Activated naive CD4-positive, alpha-beta T cell treated with anti-CD3 and anti-CD28 coated beads, Interleukin-2, amount 50 U/mL, for 72 hours (primary cell): Measurements from ENCODE around the gene DHX35. TPM values are rescaled to one million over a fixed set of nuclear protein-coding genes. Genes with fewer than 3 reads are reported as not detected.
"Not testable (repeated sequence)": the region's sequence is repeated elsewhere in the genome, so short reads cannot be mapped to it uniquely, and the experiment has no call there.

Source experiments
- ATAC-seq, 2 donors: fragments of 150-1000 bp; cut with Tn5 transposase; 2 replicates each; pipeline ENCODE4 v1.10.0; 2021; ENCODE audit warnings: mild to moderate bottlenecking in 2 of 2, moderate library complexity in 2 of 2
- DNase-seq, 2 donors: peaks; one replicate each; pipeline ENCODE4 v3.0.0; 2021 to 2022; ENCODE audit warnings: low spot score in 2 of 2
- H3K27ac Mint-ChIP-seq, 2 donors: one replicate each; pipeline ENCODE4 v1.8.0; 2022; ENCODE audit warnings: mild to moderate bottlenecking in 2 of 2, mixed read lengths in 2 of 2
- H3K36me3 Mint-ChIP-seq, 2 donors: one replicate each; pipeline ENCODE4 v1.8.0; 2022; ENCODE audit warnings: mixed read lengths in 2 of 2
- H3K9me3 Mint-ChIP-seq, 2 donors: one replicate each; pipeline ENCODE4 v1.8.0; 2022; ENCODE audit warnings: mixed read lengths in 2 of 2
- total RNA-seq, 2 donors: library from RNA; stranded (reverse); gene quantifications; one replicate each; pipeline ENCODE4 v1.2.3, GENCODE V29; 2022

Gene DHX35
- total RNA-seq, 2 donors from 2014 or later: 11.6 to 12.1 TPM

DNA sequence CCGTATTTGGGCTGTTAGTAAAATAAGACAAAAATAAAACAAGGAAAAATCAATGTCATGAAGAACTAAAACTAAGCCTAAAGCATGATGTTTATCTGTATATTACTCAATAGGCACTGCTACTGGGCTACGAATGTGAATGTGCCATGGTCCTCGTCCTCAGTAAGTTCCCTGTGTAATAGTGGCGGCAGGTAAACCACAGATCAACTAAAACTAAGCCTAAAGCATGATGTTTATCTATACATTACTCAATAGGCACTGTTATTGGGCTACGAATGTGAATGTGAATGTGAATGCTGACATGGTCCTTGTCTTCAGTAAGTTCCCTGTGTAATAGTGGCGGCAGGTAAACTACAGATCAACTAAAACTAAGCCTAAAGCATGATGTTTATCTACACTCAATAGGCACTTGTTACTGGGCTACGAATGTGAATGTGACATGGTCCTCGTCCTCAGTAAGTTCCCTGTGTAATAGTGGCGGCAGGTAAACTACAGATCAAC is 1.9 kb upstream of the DHX35 start:
- not testable (repeated sequence) for H3K27ac Mint-ChIP-seq, ATAC-seq
- H3K36me3 Mint-ChIP-seq: peaks cover 14 to 16% of the 10 kb centered on the region in 2 donors

DNA sequence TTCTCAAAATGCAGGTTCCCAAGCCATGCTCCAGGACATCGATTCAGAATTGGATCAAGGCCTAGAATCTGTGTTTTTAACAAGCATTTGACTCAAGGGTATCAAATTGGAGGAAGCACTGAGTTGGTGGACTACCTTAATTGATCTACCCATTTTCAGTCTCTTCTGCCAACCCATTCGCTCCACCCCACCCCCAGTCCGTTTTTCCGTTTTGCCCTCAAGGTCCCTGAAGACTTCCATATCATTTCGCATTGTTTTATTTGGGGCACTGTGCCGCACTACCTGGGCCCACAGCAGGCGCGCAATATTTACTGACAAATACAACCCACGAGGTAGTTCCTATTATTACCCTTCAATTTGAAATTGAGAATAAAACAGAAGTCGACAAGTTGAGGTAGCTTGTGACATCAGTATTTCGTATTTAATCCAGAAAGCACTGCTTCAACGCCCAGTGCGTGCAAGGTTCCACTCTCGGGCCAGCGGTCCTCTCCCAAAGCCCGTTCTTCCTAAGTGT is 557 bp upstream of the DHX35 start:
- ATAC-seq (no peak), DNase-seq (peak in 1 of 2 donors; percentile 12)
- H3K36me3 Mint-ChIP-seq: peaks cover 14 to 16% of the 10 kb centered on the region in 2 donors
- H3K27ac Mint-ChIP-seq: peak overlapping the region; percentile 96
- no peaks in the 10 kb centered on the region for H3K9me3 Mint-ChIP-seq

More for the DNA sequence above, 1.9 kb upstream of the DHX35 start:
- DNase-seq, H3K9me3 Mint-ChIP-seq: not testable (repeated sequence)

DNA sequence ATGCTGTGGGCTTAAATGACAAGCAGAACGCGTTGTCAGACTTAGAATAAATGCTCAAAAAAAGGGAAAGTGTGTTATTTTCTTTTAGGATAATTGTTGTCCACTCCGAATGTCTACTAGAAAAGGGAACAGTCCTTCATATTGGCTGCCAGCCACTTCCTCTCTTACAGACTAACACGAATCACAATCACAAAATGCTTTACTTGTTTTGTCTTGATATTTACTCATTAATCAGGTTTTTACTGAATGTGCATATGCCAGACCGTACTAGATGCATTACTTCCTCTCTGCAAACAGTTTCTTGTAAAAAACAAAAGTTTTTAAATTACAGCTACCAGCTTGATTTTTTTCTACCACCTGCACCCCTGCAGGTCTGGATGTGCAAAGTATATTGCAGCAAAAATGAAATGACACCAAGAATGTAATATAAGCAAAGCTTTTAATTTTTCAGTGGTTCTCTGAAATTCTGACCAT is 821 bp downstream of the DHX35 start:
- peaks cover 14 to 16% of the 10 kb centered on the region in 2 donors for H3K36me3 Mint-ChIP-seq
- no peak for DNase-seq
- H3K27ac Mint-ChIP-seq: peak overlapping the region; percentile 96
- ATAC-seq: no peak
- H3K9me3 Mint-ChIP-seq: no peaks in the 10 kb centered on the region

DNA sequence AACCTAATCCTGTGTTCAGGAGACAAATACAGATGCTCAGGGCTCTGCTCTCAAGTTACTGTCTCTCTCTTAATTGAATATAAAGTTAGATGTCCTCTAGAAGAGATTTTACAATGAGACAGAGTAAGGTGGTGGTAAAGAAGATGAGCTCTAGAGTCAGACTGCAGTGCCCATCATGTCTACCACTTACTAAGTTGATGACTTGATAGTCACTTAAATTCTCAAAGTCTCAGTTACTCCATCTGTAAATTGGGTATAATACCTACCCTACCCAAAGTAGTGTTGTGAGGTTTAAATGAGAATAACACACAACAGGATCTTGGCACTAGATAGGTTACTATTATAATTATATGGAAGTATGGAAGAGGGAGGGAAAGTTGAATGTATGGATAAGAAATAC is 1.6 kb downstream of the DHX35 start:
- Mint-ChIP-seq H3K27ac (no peak overlapping the region), H3K36me3 (peaks cover 14 to 16% of the 10 kb centered on the region in 2 donors), H3K9me3 (no peaks in the 10 kb centered on the region)
- no peak for ATAC-seq
- no peak for DNase-seq

DNA sequence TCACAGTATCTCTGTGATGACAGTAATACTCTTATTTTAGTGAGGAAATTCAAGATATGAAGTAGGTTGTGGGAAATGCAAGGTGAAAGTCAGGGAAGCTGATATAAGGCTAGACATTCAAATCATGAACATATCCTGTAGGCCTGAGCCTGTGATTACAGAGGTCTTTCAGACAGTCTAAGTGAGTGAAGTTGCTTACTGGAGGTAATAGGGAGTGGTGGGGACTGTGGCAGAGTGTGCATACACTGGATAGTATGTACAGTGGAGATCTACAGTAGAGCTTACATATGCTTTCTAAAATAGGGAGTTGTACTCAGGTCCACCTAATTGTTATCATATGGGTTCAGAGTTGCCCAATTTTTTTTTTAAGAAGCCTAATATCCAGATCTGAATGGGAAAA is 3.1 kb downstream of the DHX35 start:
- ATAC-seq (no peak), DNase-seq (no peak)
- H3K36me3 Mint-ChIP-seq: peaks cover 15 to 16% of the 10 kb centered on the region in 2 donors
- H3K9me3 Mint-ChIP-seq: no peaks in the 10 kb centered on the region
- no peak overlapping the region for H3K27ac Mint-ChIP-seq

DNA sequence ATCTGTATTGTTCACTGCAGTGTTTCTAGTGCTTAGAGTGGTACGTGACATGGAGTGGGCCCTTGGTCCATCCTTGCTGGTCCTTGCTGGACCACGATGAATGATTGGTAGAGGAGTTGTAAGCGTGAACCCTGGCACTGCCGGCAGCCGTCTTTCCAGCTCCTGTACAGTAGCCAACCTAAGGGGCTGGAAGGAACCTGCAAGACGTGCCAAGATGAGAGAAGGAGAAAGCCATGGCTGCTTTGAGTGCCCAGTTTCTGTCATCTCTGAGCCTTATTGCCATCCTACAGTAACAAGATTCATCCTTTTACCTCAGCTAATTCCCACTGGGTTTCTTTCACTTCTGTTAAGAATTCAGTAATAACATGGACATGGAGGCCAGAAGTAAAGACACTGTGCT is 5.9 kb downstream of the DHX35 start:
- ATAC-seq (no peak), DNase-seq (no peak)
- H3K9me3 Mint-ChIP-seq: no peaks in the 10 kb centered on the region
- peaks cover 0 to 7% of the 10 kb centered on the region in 2 donors for H3K36me3 Mint-ChIP-seq
- H3K27ac Mint-ChIP-seq: no peak overlapping the region

DNA sequence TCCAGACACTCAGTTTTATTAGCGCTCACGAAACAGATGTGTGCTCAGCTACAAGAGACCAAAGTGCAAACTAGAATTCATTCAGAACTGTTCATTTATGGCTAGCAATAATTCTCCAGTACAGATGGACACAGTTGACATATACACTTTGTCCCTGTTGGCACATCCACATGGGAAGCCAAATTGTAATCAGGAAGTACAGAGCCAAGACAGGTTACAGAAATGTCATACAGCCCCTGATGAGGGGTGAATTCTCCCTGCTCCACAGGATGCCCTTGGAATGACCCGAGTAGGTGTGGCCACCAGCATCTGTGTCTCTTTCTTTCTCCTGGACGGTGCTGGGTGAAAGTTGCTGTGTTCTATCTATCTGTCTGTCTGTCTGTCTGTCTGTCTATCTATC is 7.6 kb downstream of the DHX35 start:
- H3K9me3 Mint-ChIP-seq: no peaks in the 10 kb centered on the region
- DNase-seq (no peak), ATAC-seq (no peak)
- no peak overlapping the region for H3K27ac Mint-ChIP-seq
- H3K36me3 Mint-ChIP-seq: peaks cover 0 to 7% of the 10 kb centered on the region in 2 donors

DNA sequence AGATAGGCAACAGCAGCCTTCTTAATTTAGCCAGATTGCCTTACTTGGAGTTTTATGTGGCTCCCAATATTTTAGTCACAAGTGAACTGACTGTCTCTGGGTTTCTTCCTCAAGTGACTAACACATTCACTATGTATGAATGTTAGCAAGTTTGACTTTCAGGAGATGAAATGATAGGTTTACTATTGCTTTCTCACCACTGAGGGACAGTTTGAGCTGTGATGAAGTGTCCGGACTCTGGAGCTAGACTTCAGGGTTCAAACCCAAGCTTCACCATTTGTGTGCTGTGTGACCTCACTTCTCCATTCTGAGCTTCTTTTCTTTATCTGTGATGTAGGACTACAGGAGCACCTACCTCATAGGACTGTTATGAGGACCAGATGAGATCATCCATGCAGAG is 8.2 kb downstream of the DHX35 start:
- no peak overlapping the region for H3K27ac Mint-ChIP-seq
- H3K9me3 Mint-ChIP-seq: no peaks in the 10 kb centered on the region
- no peak for DNase-seq
- H3K36me3 Mint-ChIP-seq: peaks cover 0 to 7% of the 10 kb centered on the region in 2 donors
- peak in 1 of 2 donors; percentile 38 for ATAC-seq

DNA sequence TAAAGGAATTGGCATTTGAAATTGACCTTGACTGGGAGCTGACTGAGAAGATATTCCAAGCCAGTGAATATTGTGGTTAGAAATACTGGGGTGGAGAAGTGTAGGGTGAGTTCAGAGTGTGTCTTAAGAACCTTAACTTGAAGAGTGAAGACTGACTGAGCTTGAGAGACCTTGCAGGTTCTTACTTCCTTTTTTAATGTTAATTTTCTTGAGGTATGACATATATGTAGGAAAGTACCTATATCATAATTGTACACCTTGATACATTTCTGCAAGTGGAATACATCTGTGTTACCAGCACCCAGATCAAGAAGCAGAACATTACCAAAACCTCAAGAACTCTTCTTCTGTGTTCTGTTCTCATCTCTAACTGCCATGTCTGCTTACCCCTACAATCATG is 11.0 kb downstream of the DHX35 start:
- peaks cover 0 to 7% of the 10 kb centered on the region in 2 donors for H3K36me3 Mint-ChIP-seq
- H3K27ac Mint-ChIP-seq: no peak overlapping the region
- H3K9me3 Mint-ChIP-seq: no peaks in the 10 kb centered on the region
- DNase-seq (no peak), ATAC-seq (no peak)

DNA sequence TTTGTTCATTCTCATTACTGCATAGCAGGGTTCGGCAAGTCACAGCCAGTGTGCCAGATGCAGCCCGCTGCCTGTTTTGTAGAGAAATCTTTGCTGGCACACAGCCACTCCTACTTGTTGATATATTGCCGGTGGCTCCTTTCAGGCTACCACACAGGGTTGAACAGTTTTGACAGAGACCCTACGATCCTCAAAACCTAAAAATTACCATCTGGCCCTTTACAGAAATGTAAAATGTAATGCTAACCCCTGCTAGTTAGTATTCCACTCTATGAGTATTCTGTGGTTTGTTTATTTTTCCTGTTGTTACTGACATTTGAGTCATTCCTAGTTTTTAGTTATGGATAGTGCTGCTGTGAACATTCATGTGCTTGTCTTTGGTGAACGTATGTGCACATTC is 11.5 kb downstream of the DHX35 start:
- DNase-seq (no peak), ATAC-seq (no peak)
- H3K36me3 Mint-ChIP-seq: peaks cover 0 to 7% of the 10 kb centered on the region in 2 donors
- H3K27ac Mint-ChIP-seq: no peak overlapping the region
- H3K9me3 Mint-ChIP-seq: no peaks in the 10 kb centered on the region

DNA sequence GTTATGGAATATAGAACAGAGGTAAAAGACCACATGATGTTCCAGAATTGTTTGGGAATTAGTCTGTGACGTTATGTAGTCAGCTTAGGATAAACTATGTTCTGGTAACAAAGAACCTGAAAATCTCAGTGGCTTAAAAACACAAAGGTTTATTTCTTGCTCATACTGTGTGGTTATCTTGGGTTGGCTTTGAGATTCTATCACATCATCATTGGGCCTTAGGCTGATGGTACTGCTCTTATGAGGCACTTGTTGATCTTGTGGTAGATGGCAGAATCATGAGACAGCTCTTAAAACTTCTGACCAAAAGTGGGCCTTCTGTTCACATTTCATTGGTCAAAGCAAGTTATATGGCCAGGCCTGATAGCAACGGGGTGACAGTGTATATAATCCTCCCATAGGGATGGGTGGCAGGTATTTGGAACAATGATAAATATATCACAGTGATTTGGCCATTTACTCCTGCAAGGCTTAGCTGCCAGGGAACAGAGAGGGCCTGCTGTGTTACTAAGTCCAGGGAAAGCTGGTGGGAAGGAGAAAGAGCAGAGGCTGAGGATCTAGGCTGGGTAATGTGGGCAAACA is 13.5 kb downstream of the DHX35 start:
- peaks cover 0 to 1% of the 10 kb centered on the region in 2 donors for H3K36me3 Mint-ChIP-seq
- H3K27ac Mint-ChIP-seq: no peak overlapping the region
- DNase-seq (no peak), ATAC-seq (peak; percentile 29 to 69)
- no peaks in the 10 kb centered on the region for H3K9me3 Mint-ChIP-seq

DNA sequence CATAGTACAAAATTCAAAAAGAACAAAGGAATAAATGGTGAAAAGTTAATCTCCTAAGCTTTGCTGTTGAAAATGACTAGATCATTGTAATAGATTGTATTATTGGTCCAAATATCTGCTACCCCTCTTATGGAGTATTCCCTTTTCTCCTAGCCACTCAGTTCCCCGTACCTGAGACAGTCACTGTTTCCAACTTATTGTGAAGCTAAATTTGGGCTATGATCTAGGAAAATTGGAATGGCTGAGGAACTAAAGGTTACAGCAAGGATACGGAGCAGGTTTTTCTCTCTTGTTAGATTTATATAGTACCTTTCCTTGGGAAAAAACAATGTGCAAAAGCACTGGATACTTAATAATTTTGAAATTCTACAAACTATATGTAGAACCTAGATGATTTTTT is 17.3 kb downstream of the DHX35 start:
- Mint-ChIP-seq H3K27ac (no peak overlapping the region), H3K9me3 (no peaks in the 10 kb centered on the region), H3K36me3 (no peaks in the 10 kb centered on the region)
- DNase-seq (no peak), ATAC-seq (no peak)

DNA sequence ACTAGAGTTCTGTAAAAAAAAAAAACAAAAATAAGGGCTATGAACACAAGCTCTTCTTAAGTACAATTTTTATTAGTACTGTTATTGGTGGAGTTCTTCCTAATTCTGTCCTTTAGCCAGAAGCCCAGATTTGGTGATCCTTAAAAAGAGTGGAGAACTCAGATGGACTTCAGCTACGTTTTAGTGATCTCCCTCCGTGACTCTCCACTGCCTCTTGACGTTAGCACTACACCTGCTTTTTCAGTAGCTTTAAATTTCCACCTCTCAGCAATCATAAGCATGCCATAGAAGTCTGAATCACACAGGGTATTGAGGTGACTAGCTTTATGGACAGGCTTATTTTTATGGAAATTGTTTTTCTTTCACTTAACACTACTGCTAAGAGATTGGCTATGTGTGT is 17.7 kb downstream of the DHX35 start:
- Mint-ChIP-seq H3K36me3 (no peaks in the 10 kb centered on the region), H3K9me3 (no peaks in the 10 kb centered on the region), H3K27ac (no peak overlapping the region)
- DNase-seq (no peak), ATAC-seq (no peak)

DNA sequence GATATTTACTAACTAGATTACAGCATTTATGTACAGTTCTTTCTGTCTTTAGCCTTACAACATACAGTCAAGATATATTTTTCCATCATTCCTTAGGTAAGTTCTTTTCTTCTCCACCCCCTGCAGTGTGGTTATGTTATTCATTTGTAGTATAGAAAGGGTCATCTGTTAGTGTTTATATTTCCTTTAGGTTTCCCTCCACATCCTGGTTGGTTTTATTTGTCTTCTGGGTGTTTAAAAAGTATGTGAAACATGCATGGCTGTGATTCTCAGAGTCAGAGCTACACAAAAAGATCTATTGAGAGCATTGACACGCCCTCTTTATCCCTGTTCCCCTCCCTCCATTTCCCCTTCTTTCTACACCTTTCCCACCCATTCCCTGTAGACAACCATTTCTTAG is 20.1 kb downstream of the DHX35 start:
- ATAC-seq: no peak
- Mint-ChIP-seq H3K36me3 (no peaks in the 10 kb centered on the region), H3K9me3 (no peaks in the 10 kb centered on the region), H3K27ac (no peak overlapping the region)
- no peak for DNase-seq

DNA sequence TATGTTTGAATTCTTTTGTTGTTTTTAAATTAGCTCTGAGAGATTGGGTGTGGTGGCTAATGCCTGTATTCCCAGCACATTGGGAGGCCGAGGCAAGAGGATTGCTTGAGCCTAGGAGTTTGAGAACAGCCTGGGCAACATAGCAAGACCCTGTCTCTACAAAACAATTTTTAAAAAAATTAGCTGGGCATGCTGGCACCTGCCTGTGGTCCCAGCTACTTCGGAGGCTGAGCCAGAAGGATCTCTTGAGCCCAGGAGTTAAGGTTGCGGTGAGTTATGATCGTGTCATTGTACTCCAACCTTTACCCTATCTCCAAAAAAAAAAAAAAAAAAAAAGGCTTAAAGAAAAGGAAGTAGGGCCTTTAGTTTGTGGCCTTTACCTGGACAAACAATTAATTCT is 22.9 kb downstream of the DHX35 start:
- DNase-seq: no peak
- ATAC-seq: no peak
- no peak overlapping the region for H3K27ac Mint-ChIP-seq
- H3K36me3 Mint-ChIP-seq: no peaks in the 10 kb centered on the region
- no peaks in the 10 kb centered on the region for H3K9me3 Mint-ChIP-seq

DNA sequence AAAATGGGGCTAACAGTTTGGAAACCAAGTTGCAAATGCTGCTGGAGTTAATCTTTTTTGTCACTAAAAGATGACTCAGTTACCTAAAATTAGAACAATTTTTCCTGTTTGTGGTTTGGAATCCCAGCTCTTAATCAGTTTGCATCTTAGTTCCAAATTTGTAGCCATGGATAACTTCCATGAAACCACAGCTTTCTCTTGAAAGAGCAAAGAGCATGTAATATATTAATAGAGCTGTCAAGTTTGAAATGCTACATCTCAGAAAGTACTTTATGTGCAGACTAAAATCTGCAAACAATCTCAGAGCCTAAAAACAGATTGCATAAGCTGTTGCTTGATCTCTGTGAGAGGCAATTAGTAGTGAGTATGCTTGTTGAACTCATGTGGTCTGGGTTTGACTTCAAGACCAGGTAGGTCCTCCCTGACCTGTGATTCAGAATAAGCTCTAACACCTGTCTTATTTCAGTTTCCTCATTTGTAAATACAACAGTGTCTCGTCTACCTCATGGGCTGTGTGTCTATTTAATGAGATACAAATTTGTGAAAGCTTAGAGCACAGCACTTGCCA is 23.5 kb downstream of the DHX35 start:
- no peaks in the 10 kb centered on the region for H3K9me3 Mint-ChIP-seq
- no peaks in the 10 kb centered on the region for H3K36me3 Mint-ChIP-seq
- ATAC-seq (no peak), DNase-seq (no peak)
- no peak overlapping the region for H3K27ac Mint-ChIP-seq

DNA sequence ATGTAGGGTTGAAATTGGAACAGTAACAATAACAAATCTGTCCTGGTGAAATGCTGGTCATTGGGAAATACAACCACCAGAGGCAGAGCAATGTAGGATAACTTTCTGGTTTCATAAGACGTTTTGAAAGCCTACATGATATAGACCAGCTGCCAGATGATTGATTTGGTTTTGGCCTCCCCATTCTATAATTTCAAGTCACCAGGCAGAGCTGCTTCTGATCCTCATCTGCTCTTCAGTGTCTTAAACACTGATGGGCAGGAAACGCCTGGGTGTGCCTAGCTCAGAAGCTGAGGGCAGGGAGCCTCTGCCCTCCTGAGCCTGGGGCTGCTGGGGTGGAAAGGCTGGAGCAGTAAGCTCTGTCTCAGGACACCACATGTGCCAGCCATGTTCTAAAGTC is 24.5 kb downstream of the DHX35 start:
- no peaks in the 10 kb centered on the region for H3K36me3 Mint-ChIP-seq
- ATAC-seq: no peak

DNA sequence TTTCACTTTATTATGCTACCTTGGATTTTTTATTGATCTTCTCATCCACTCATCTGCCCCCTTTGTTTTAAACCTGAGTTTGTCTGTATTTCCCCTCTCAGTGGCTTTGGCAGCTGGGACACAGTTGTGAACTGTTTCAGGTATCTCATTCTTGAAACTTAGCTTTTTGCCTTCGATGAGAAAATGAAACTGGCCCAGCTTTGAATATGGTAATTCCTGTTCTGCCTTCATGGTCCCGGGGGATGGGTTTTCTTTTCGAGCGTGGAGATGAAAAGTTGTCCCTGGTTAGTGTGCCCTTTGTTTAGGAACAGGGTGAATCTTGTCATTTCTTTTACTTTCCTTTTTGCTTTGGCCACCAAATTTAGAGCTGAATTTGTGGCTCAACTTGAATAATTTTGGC is 25.6 kb downstream of the DHX35 start:
- DNase-seq (no peak), ATAC-seq (no peak)
- Mint-ChIP-seq H3K36me3 (no peaks in the 10 kb centered on the region), H3K27ac (no peak overlapping the region), H3K9me3 (no peaks in the 10 kb centered on the region)

More for the DNA sequence above, 24.5 kb downstream of the DHX35 start:
- DNase-seq: no peak
- Mint-ChIP-seq H3K9me3 (no peaks in the 10 kb centered on the region), H3K27ac (no peak overlapping the region)
